ENCODE results near the gene CCL27. TPM values are rescaled to one million over a fixed set of nuclear protein-coding genes. Genes with fewer than 3 reads are reported as not detected.

CCL27 gene
- total RNA-seq: 4.4 TPM
- 48.4 TPM for polyA plus RNA-seq
- long read RNA-seq, donor 1, partial matches to known transcripts: 0 of 1 reads
- long read RNA-seq, donor 1, other reads (novel, unspliced or antisense): 0 of 1 reads
- long read RNA-seq, donor 2: 0 reads
- long read RNA-seq, donor 3: 0 reads
- long read RNA-seq, donor 4: 0 reads
- long read RNA-seq, donor 5, partial matches to known transcripts: 0 of 1 reads
- long read RNA-seq, donor 5, other reads (novel, unspliced or antisense): 0 of 1 reads
- long read RNA-seq, donor 6, partial matches to known transcripts: 0 of 1 reads
- long read RNA-seq, donor 6, other reads (novel, unspliced or antisense): 0 of 1 reads
- long read RNA-seq, donor 7, partial matches to known transcripts: 0 of 1 reads
- long read RNA-seq, donor 7, other reads (novel, unspliced or antisense): 0 of 1 reads
- long read RNA-seq, donor 8: 0 reads
- long read RNA-seq, donor 9: 0 reads
- long read RNA-seq, donor 10, partial matches to known transcripts: 0 of 1 reads
- long read RNA-seq, donor 10, other reads (novel, unspliced or antisense): 0 of 1 reads

- H3K9me3 ChIP-seq (ENCODE audit: control insufficient read depth in 2 of 2, insufficient read depth in 1 of 2, low read length in 1 of 2): peaks cover 0 to 6% of the 10 kb centered on the region in 2 donors
- peaks cover 19 to 38% of the 10 kb centered on the region in 2 donors for H3K4me1 ChIP-seq (ENCODE audit: control insufficient read depth in 2 of 2, insufficient read depth in 2 of 2, low read length in 2 of 2)
- H3K4me3 ChIP-seq (ENCODE audit: low read length in 2 of 2): no peak within 1 kb of the TSS
- H3K27ac ChIP-seq (ENCODE audit: low read depth in 1 of 2, low read length in 1 of 2): peak within 1 kb of the TSS in 1 of 2 donors; percentile 8
- no peaks in the 10 kb centered on the region for H3K27me3 ChIP-seq (ENCODE audit: control insufficient read depth in 2 of 2, insufficient read depth in 1 of 2, low read length in 1 of 2)
- WGBS: 97% methylated on average over 4 of the region's 4 CpGs
- no peaks in the 10 kb centered on the region for H3K36me3 ChIP-seq (ENCODE audit: control insufficient read depth in 2 of 2, insufficient read depth in 2 of 2, low read length in 1 of 2)
- no peak for DNase-seq (ENCODE audit: low read depth in 6 of 9, low spot score in 9 of 9)
Observed at GRCh38 chr9:34662526-34663302, at the start of gene CCL27. Gene CCL27, minus strand, starts transcription at chr9:34662657. Its CDS starts 24 bp downstream, at chr9:34662633.

DNA sequence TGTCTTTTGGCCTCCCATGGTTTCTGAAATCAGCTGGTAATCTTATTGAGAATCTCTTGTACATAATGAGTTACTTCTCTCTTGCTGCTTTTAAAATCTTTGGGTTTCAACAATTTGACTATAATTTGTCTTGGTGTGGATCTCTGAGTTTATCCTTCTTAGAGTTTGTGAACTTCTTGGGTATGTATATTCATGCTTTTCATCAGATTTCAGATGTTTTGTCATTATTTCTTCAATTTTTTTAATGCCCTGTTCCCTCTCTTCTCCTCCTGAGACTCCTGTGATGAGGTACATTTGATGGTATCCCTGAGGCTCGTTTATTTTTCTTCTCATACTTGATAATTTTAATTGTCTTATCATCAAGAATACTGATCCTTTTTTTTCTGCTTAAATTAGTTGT lies 49.7 kb upstream of the CCL27 start:
- no peaks in the 10 kb centered on the region for H3K9me3 ChIP-seq (ENCODE audit: control insufficient read depth in 2 of 2, insufficient read depth in 1 of 2, low read length in 1 of 2)
- no peak overlapping the region for H3K27ac ChIP-seq (ENCODE audit: low read depth in 1 of 2, low read length in 1 of 2)
- no peaks in the 10 kb centered on the region for H3K36me3 ChIP-seq (ENCODE audit: control insufficient read depth in 2 of 2, insufficient read depth in 2 of 2, low read length in 1 of 2)
- H3K4me3 ChIP-seq (ENCODE audit: low read length in 2 of 2): no peak overlapping the region
- DNase-seq (ENCODE audit: low read depth in 6 of 9, low spot score in 9 of 9): no peak
- peaks cover 0 to 17% of the 10 kb centered on the region in 2 donors for H3K4me1 ChIP-seq (ENCODE audit: control insufficient read depth in 2 of 2, insufficient read depth in 2 of 2, low read length in 2 of 2)
- H3K27me3 ChIP-seq (ENCODE audit: control insufficient read depth in 2 of 2, insufficient read depth in 1 of 2, low read length in 1 of 2): peaks cover 2 to 4% of the 10 kb centered on the region in 2 donors
- 75% methylated on average over 1 of the region's 1 CpG for WGBS

DNA sequence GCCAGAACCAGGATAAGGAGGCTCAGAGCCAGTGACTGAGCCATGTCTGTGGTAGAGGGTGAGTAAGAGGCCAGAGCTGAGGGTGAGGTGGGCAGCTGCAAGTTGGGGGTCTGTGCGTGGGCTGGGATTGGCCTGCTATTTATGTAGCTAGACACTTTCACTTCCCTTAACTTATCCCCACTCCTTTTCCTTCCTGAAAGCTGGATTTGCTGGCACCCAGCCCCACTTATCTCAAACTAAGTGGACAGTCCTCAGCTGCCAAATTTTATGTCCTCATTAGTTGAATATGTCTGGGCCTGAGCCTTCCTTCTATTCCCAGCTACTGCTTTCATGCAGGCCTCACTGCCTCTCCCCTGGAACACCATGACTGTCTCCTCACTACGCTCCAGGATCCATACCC lies 47.6 kb upstream of the CCL27 start, which contains the start of gene CCL21:
Gene CCL21 (minus strand): TSS at position 114 of the 400 bp plus-strand sequence. CDS start 70 bp downstream, at position 44.
- Histone ChIP-seq H3K4me3 (ENCODE audit: low read length in 2 of 2) (no peak within 1 kb of the TSS), H3K36me3 (ENCODE audit: control insufficient read depth in 2 of 2, insufficient read depth in 2 of 2, low read length in 1 of 2) (no peaks in the 10 kb centered on the region), H3K27me3 (ENCODE audit: control insufficient read depth in 2 of 2, insufficient read depth in 1 of 2, low read length in 1 of 2) (peaks cover 2 to 6% of the 10 kb centered on the region in 2 donors), H3K4me1 (ENCODE audit: control insufficient read depth in 2 of 2, insufficient read depth in 2 of 2, low read length in 2 of 2) (peaks cover 0 to 14% of the 10 kb centered on the region in 2 donors), H3K9me3 (ENCODE audit: control insufficient read depth in 2 of 2, insufficient read depth in 1 of 2, low read length in 1 of 2) (no peaks in the 10 kb centered on the region), H3K27ac (ENCODE audit: low read depth in 1 of 2, low read length in 1 of 2) (no peak within 1 kb of the TSS)
- DNase-seq (ENCODE audit: low read depth in 6 of 9, low spot score in 9 of 9): no peak
- 89% methylated on average over 2 of the region's 2 CpGs for WGBS

DNA sequence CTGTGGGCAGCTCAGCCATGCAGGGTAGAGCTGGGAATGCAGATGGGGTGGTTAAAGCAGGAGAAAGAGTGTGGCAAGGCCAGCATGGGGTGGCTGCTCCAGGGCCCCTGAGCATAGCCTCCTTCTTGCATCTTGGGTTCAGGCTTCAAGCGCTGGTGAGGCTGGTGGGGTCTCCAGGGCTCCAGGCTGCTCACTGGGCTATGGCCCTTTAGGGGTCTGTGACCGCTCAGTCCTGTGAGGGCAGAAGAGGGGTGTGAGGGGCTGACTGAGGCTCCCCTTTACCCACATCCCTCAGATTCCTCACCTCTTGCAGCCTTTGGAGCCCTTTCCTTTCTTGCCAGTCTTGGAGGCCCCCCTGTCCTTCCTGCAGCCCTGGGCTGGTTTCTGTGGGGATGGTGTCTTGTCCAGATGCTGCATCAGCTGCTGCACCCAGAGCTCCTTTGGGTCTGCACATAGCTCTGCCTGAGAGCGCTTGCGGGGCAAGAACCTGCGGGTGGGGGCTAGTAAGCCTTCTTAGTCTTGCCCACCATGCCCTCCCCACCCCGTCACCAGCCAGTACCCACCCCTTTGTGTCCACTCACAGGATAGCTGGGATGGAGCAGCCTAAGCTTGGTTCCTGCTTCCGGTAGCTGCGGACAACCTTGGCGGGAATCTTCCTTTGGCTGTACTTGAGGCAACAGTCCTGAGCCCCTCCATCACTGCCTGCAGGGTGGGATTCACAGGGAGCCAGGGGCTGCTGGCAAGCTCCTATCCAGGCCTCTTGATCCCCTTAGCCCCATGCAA lies 46.9 kb upstream of the CCL27 start:
- no peaks in the 10 kb centered on the region for H3K36me3 ChIP-seq (ENCODE audit: control insufficient read depth in 2 of 2, insufficient read depth in 2 of 2, low read length in 1 of 2)
- H3K27ac ChIP-seq (ENCODE audit: low read depth in 1 of 2, low read length in 1 of 2): no peak overlapping the region
- 98% methylated on average over 9 of the region's 9 CpGs for WGBS
- no peak overlapping the region for H3K4me3 ChIP-seq (ENCODE audit: low read length in 2 of 2)
- peaks cover 2 to 5% of the 10 kb centered on the region in 2 donors for H3K27me3 ChIP-seq (ENCODE audit: control insufficient read depth in 2 of 2, insufficient read depth in 1 of 2, low read length in 1 of 2)
- H3K9me3 ChIP-seq (ENCODE audit: control insufficient read depth in 2 of 2, insufficient read depth in 1 of 2, low read length in 1 of 2): no peaks in the 10 kb centered on the region
- H3K4me1 ChIP-seq (ENCODE audit: control insufficient read depth in 2 of 2, insufficient read depth in 2 of 2, low read length in 2 of 2): peaks cover 0 to 10% of the 10 kb centered on the region in 2 donors
- DNase-seq (ENCODE audit: low read depth in 6 of 9, low spot score in 9 of 9): no peak

DNA sequence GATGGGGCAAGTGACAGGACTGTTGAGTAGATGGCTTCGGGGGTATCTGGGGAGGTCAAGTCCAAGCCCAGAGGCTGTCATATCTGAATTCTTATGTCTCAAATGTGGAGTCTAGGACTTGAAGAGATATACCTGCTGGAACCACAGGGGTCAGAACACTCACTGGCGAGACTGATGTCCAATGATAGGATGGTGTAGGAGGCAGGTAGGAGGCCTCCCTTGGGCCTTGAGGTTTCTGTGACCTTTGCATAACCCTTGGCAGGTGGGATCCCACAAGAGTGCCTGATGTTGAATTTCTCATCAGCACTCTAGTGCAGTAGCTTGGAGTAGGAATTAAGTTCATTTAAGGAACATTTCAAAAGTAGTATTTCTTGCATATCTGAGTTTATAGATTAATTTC lies 44.7 kb upstream of the CCL27 start:
- DNase-seq (ENCODE audit: low read depth in 6 of 9, low spot score in 9 of 9): no peak
- Histone ChIP-seq H3K9me3 (ENCODE audit: control insufficient read depth in 2 of 2, insufficient read depth in 1 of 2, low read length in 1 of 2) (no peaks in the 10 kb centered on the region), H3K27ac (ENCODE audit: low read depth in 1 of 2, low read length in 1 of 2) (no peak overlapping the region), H3K4me3 (ENCODE audit: low read length in 2 of 2) (no peak overlapping the region), H3K27me3 (ENCODE audit: control insufficient read depth in 2 of 2, insufficient read depth in 1 of 2, low read length in 1 of 2) (peaks cover 2 to 7% of the 10 kb centered on the region in 2 donors), H3K4me1 (ENCODE audit: control insufficient read depth in 2 of 2, insufficient read depth in 2 of 2, low read length in 2 of 2) (peaks cover 0 to 7% of the 10 kb centered on the region in 2 donors), H3K36me3 (ENCODE audit: control insufficient read depth in 2 of 2, insufficient read depth in 2 of 2, low read length in 1 of 2) (no peaks in the 10 kb centered on the region)
- 89% methylated on average over 2 of the region's 2 CpGs for WGBS

DNA sequence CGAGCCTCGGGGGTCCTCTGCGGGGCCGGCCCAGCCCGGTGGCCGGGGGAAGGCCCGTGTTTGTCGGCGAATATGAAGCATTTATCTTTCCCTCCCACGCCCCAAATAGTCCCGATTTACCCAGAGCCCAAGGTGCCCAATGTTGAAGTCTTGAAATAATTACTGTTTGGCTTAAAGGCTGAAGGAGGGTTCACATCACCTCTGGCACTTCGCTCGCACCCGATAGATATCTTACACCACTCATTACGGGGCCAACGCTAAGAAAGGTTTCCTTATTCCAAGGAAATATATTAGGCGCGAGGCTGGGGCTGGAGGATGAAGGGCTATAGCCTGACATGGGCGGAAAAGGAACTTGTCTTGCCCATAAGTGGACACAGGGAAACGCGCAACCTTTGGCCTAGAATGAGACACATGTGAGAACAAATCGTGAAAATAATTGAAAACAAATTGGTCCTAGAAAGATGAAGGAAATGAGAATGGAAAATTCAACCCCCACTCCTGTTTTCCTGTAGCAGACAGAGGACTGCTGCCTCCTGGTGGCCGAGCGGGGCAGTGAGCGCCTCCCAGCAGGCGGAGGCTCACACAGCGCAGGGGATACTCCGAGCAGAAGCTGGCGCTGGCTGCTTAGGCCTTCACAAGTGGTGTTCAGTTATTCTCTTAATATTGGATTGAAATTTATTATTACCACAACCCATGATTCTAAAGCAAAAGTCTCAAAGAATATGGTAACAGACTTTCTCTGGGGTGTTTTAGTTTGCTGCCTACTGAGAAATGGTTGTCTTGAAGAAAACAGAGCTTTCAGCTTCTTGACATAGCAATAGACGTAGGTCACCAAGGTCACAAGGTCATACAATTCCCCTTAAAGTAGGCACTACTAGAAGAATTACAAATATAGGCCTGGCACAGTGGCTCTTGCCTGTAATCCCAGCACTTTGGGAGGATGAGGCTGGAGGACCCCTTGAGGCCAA lies 39.6 kb upstream of the CCL27 start:
- Histone ChIP-seq H3K4me1 (ENCODE audit: control insufficient read depth in 2 of 2, insufficient read depth in 2 of 2, low read length in 2 of 2) (peaks cover 0 to 12% of the 10 kb centered on the region in 2 donors), H3K4me3 (ENCODE audit: low read length in 2 of 2) (peak overlapping the region; percentile 10 to 45), H3K9me3 (ENCODE audit: control insufficient read depth in 2 of 2, insufficient read depth in 1 of 2, low read length in 1 of 2) (no peaks in the 10 kb centered on the region), H3K36me3 (ENCODE audit: control insufficient read depth in 2 of 2, insufficient read depth in 2 of 2, low read length in 1 of 2) (no peaks in the 10 kb centered on the region), H3K27me3 (ENCODE audit: control insufficient read depth in 2 of 2, insufficient read depth in 1 of 2, low read length in 1 of 2) (peaks cover 9 to 39% of the 10 kb centered on the region in 2 donors), H3K27ac (ENCODE audit: low read depth in 1 of 2, low read length in 1 of 2) (peak overlapping the region; percentile 12 to 48)
- 6% methylated on average over 30 of the region's 30 CpGs for WGBS
- peak in 8 of 9 donors; percentile 33 to 77 (median 54) for DNase-seq (ENCODE audit: low read depth in 6 of 9, low spot score in 9 of 9)

DNA sequence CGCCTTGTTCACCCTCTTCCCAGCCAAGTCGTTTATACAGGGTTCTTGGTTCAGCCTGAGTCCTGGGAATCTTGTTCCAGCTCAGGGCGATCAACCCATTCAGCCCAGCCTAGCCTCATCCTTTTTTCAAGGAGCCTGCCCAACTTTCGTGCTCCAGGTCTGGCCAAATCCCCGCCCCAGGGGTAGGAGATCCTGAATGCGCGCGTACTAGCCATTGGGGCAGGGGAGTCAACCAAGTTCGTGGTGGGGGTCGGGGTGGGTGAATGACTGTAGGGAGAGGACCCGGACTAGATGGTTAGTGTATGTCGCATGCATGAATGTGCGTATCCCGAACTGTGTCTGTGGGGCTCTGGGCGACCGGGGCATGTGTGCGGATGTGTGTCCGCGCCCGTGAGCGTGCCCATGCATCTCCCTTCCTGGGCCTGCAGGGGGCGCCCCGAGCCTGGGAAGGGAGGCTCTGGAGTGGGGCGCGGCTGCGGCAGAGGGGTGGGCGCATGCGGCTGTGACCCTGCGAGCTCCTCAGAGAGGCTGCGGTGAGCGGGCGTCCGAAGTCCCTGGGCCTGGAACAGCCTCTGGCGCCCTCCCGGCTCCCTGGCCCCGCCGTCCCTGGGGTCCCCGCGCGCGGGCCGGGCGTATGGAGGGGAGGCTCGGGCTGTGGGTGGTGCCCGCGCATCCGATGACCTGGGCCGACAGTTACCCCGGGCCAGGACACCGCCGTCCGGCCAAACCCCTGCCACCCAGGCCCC lies 38.7 kb upstream of the CCL27 start:
- H3K27ac ChIP-seq (ENCODE audit: low read depth in 1 of 2, low read length in 1 of 2): peak overlapping the region in 1 of 2 donors; percentile 48
- peaks cover 0 to 11% of the 10 kb centered on the region in 2 donors for H3K4me1 ChIP-seq (ENCODE audit: control insufficient read depth in 2 of 2, insufficient read depth in 2 of 2, low read length in 2 of 2)
- no peaks in the 10 kb centered on the region for H3K9me3 ChIP-seq (ENCODE audit: control insufficient read depth in 2 of 2, insufficient read depth in 1 of 2, low read length in 1 of 2)
- peaks cover 9 to 37% of the 10 kb centered on the region in 2 donors for H3K27me3 ChIP-seq (ENCODE audit: control insufficient read depth in 2 of 2, insufficient read depth in 1 of 2, low read length in 1 of 2)
- H3K4me3 ChIP-seq (ENCODE audit: low read length in 2 of 2): peak overlapping the region; percentile 10 to 45
- DNase-seq (ENCODE audit: low read depth in 6 of 9, low spot score in 9 of 9): peak in 6 of 9 donors; percentile 32 to 77 (median 56)
- 12% methylated on average over 52 of the region's 52 CpGs for WGBS
- H3K36me3 ChIP-seq (ENCODE audit: control insufficient read depth in 2 of 2, insufficient read depth in 2 of 2, low read length in 1 of 2): no peaks in the 10 kb centered on the region
